Keratinocyte (primary cell): ENCODE data around the gene OPN4. TPM values are rescaled to one million over a fixed set of nuclear protein-coding genes. Genes with fewer than 3 reads are reported as not detected.

Source experiments
- DNase-seq: peaks from one replicate; pipeline ENCODE4 v3.0.0-alpha.2; 2011; ENCODE audit warnings: low read depth, missing footprints, low spot score
- FAIRE-seq: peaks from 2 replicates; lab custom pipeline; 2011; peaks lifted over from hg19 to GRCh38; lab: Jason Lieb, UNC
- H2AFZ ChIP-seq: 2 replicates; pipeline ENCODE4 v1.6.0; 2012; ENCODE audit warnings: low read length, control low read depth, inconsistent platforms; ENCODE audit not compliant: control insufficient read depth
- H3K27ac ChIP-seq: 2 replicates; pipeline ENCODE4 v1.5.1; 2011; ENCODE audit warnings: low read length; ENCODE audit not compliant: control insufficient read depth, insufficient read depth
- H3K27me3 ChIP-seq: 3 replicates; pipeline ENCODE4 v1.6.0; 2011; ENCODE audit warnings: low read length; ENCODE audit not compliant: control insufficient read depth, insufficient read depth; ENCODE audit errors: extremely low read depth
- H3K36me3 ChIP-seq, 2 experiments: 2 replicates in 1 of 2; 3 replicates in 1 of 2; pipeline ENCODE4 v1.5.1; 2011; ENCODE audit warnings: low read length in 2 of 2, mild to moderate bottlenecking in 1 of 2; ENCODE audit not compliant: control insufficient read depth in 2 of 2, insufficient read depth in 2 of 2; ENCODE audit errors: extremely low read depth in 1 of 2
- H3K4me1 ChIP-seq: 3 replicates; pipeline ENCODE4 v1.5.1; 2011; ENCODE audit warnings: low read length; ENCODE audit not compliant: control insufficient read depth, insufficient read depth; ENCODE audit errors: extremely low read depth
- H3K4me2 ChIP-seq: 3 replicates; pipeline ENCODE4 v1.6.0; 2011; ENCODE audit warnings: low read depth, low read length; ENCODE audit not compliant: control insufficient read depth, insufficient read depth; ENCODE audit errors: extremely low read depth
- H3K4me3 ChIP-seq, 3 experiments: fragments of 200-600 bp in 1 of 3; sonication (generic) in 1 of 3; 2 replicates in 2 of 3; 3 replicates in 1 of 3; pipeline ENCODE4 v1.5.1; 2011 to 2016; ENCODE audit warnings: low read length in 3 of 3, mild to moderate bottlenecking in 3 of 3, control low read depth in 2 of 3, inconsistent platforms in 1 of 3, low read depth in 1 of 3, mixed read lengths in 1 of 3, mixed run types in 1 of 3, moderate library complexity in 1 of 3; ENCODE audit not compliant: control insufficient read depth in 2 of 3, insufficient read depth in 2 of 3; ENCODE audit errors: extremely low read depth in 1 of 3
- H3K79me2 ChIP-seq: 2 replicates; pipeline ENCODE4 v1.6.0; 2012; ENCODE audit warnings: low read length; ENCODE audit not compliant: control insufficient read depth, insufficient read depth
- H3K9ac ChIP-seq: 3 replicates; pipeline ENCODE4 v1.6.0; 2011; ENCODE audit warnings: low read length; ENCODE audit not compliant: control insufficient read depth, insufficient read depth; ENCODE audit errors: extremely low read depth
- H3K9me1 ChIP-seq: 3 replicates; pipeline ENCODE4 v1.6.0; 2011; ENCODE audit warnings: low read length; ENCODE audit not compliant: control insufficient read depth, insufficient read depth; ENCODE audit errors: extremely low read depth
- H3K9me3 ChIP-seq: 2 replicates; pipeline ENCODE4 v1.5.1; 2012; ENCODE audit warnings: low read depth, low read length; ENCODE audit not compliant: control insufficient read depth
- H4K20me1 ChIP-seq: 3 replicates; pipeline ENCODE4 v1.6.0; 2011; ENCODE audit warnings: low read length; ENCODE audit not compliant: control insufficient read depth, insufficient read depth; ENCODE audit errors: extremely low read depth
- EZH2 ChIP-seq: IDR thresholded peaks from one replicate; pipeline ENCODE4 v1.6.1; 2012; ENCODE audit warnings: inconsistent platforms, mild to moderate bottlenecking, low read length, moderate library complexity
- dilution Hi-C: fragments of 300-500 bp; cut with MboI; formaldehyde crosslinking; loops from one replicate; pipeline ENCODE4 v1.7.0; 2020; ENCODE audit warnings: low sequenced_read_pairs; ENCODE audit not compliant: extremely low pct_ligation_motif_present
- polyA plus RNA-seq, 5 experiments: library from polyadenylated mRNA; depleted of rRNA in 3 of 5; stranded (reverse) in 3 of 5; stranded (forward) in 1 of 5; unstranded in 1 of 5; fragments of >200 nt; gene quantifications; 1 replicate in 1 of 5; 2 replicates in 3 of 5; 3 replicates in 1 of 5; pipeline versions ENCODE4 v1.2.1 to v1.2.3, GENCODE V29; 2011 to 2012; ENCODE audit warnings: missing spikeins in 2 of 5, low read depth in 1 of 5, low replicate concordance in 1 of 5
- TF ChIP-seq, protein P1 (sequence below), 3 experiments: IDR thresholded peaks in 1 of 3; conservative IDR thresholded peaks in 1 of 3; optimal IDR thresholded peaks in 1 of 3; 2 replicates in 2 of 3; 3 replicates in 1 of 3; pipeline versions ENCODE3 to v1.5.1; 2011; ENCODE audit warnings: low read length in 3 of 3, mild to moderate bottlenecking in 3 of 3, moderate library complexity in 2 of 3, control low read depth in 1 of 3, inconsistent platforms in 1 of 3; ENCODE audit not compliant: insufficient read depth in 2 of 3; ENCODE audit errors: extremely low read depth in 1 of 3

The OPN4 gene
- polyA plus RNA-seq, 1 donor (not counting 4 experiments of a cell fraction or from before 2014, with no cell fraction given), result not detected

DNA sequence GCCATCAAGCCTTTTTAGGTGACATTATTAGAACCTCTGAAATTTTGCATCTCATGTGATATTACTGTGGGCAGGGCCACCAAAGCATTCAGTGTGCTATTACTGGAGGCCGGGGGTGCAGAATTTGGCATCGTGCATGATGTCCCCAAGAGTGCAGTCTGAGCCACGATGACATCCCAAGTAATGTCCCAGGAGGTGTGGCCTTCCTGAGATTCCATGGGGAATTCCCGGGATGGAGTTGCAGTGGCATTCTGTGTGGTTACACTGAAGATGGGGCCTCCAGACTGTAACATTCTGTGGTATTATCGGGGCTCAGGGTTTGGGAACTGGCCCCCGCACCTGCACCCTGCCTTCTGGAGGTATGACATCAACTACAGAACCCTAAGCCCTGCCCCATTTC is 23.0 kb downstream of the OPN4 start:
- Histone ChIP-seq H3K4me2 (no peak overlapping the region), H3K4me1 (no peaks in the 10 kb centered on the region), H2AFZ (no peak overlapping the region), H3K36me3 (no peaks in the 10 kb centered on the region), H3K9me1 (no peaks in the 10 kb centered on the region), H3K27ac (no peak overlapping the region), H4K20me1 (no peaks in the 10 kb centered on the region), H3K27me3 (peaks cover 12% of the 10 kb centered on the region), H3K79me2 (no peaks in the 10 kb centered on the region), H3K9me3 (no peaks in the 10 kb centered on the region), H3K4me3 (no peak overlapping the region), H3K9ac (no peak overlapping the region)
- TF ChIP-seq EZH2, result no peak
- TF ChIP-seq, protein P1, sequence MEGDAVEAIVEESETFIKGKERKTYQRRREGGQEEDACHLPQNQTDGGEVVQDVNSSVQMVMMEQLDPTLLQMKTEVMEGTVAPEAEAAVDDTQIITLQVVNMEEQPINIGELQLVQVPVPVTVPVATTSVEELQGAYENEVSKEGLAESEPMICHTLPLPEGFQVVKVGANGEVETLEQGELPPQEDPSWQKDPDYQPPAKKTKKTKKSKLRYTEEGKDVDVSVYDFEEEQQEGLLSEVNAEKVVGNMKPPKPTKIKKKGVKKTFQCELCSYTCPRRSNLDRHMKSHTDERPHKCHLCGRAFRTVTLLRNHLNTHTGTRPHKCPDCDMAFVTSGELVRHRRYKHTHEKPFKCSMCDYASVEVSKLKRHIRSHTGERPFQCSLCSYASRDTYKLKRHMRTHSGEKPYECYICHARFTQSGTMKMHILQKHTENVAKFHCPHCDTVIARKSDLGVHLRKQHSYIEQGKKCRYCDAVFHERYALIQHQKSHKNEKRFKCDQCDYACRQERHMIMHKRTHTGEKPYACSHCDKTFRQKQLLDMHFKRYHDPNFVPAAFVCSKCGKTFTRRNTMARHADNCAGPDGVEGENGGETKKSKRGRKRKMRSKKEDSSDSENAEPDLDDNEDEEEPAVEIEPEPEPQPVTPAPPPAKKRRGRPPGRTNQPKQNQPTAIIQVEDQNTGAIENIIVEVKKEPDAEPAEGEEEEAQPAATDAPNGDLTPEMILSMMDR (optimal IDR thresholded peaks at IDR 0.05 in 1 of 3, IDR thresholded peaks at IDR 0.05 in 1 of 3, conservative IDR thresholded peaks at IDR 0.05 in 1 of 3; ENCODE audit: extremely low read depth in 1 of 3, insufficient read depth in 2 of 3, low read length in 3 of 3), result no peak
- FAIRE-seq (no peak), DNase-seq (no peak)
- dilution Hi-C loops, result no loop called here

DNA sequence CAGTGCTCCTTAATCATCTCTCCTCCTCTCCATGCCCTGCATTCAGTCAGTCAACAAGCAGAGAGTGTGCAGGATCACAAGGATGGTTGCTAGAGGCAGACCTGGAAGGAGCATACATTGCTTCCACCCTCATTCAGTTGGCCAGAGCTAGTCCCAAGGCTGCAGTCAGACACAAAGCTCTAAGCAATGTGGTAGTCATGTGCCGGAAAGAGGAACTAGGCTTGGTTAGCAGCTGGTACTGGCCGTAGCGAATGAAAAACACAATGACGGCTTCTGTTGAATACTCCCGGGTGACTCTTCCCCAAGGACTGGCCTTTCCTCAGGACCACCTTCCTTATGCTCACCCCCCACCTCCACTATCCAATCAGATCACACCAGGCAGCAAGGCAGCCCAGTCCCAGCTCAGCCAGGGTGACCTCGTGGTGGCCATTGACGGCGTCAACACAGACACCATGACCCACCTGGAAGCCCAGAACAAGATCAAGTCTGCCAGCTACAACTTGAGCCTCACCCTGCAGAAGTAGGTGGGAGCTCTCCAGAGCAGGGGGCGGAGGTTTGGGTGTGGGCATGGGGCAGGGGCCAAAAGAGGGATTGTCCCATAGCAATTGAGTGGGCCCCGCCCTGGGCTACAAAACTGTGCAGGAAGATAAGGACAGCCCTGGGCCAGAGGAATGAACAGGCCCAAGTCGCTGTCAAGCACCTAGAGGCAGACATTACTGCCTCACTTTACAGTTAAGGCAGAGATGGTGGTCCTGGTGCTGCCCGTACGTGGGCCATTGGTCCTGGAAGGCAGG is 24.8 kb downstream of the OPN4 start:
- Histone ChIP-seq H3K4me1 (no peaks in the 10 kb centered on the region), H3K9me3 (no peaks in the 10 kb centered on the region), H3K79me2 (no peaks in the 10 kb centered on the region), H3K9me1 (no peaks in the 10 kb centered on the region), H2AFZ (no peak overlapping the region), H3K36me3 (no peaks in the 10 kb centered on the region), H4K20me1 (no peaks in the 10 kb centered on the region), H3K4me3 (no peak overlapping the region), H3K9ac (no peak overlapping the region), H3K27ac (no peak overlapping the region), H3K4me2 (no peak overlapping the region), H3K27me3 (peaks cover 19% of the 10 kb centered on the region)
- TF ChIP-seq, protein P1 (optimal IDR thresholded peaks at IDR 0.05 in 1 of 3, IDR thresholded peaks at IDR 0.05 in 1 of 3, conservative IDR thresholded peaks at IDR 0.05 in 1 of 3; ENCODE audit: extremely low read depth in 1 of 3, insufficient read depth in 2 of 3, low read length in 3 of 3), result no peak
- no peak for TF ChIP-seq EZH2
- DNase-seq, result no peak
- dilution Hi-C loops, result no loop called here
- FAIRE-seq, result no peak
